Activated T-helper 9 cell treated with anti-CD3 and anti-CD28 coated beads, Interleukin-2, amount 50 U/mL, for 16 hours (primary cell): ENCODE measurements around the gene CPT1B.

Experiments used
- DNase-seq: peaks from one replicate; pipeline ENCODE4 v3.0.0-alpha.2; 2020; ENCODE audit warnings: low read depth

CPT1B gene

DNA sequence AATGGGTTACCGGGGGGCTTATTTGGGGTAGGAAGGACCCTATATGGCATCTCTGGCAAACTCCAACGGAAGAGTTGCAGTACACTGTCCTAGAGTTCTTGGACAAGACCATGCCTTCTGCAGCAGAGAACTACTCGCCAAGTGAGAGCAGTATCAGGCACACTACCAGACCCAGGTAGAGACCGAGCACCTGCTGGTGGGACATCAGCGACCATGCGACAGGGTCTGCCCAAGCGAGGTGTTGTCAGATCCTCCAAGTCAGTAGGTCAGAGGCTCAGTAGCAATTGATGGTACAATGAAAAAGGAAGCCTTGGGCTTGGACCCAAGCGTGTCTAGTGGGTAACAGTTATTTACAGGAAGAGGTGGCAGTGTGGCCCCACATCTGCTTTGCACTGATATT lies 7.6 kb upstream of the CPT1B start:
- DNase-seq: no peak

DNA sequence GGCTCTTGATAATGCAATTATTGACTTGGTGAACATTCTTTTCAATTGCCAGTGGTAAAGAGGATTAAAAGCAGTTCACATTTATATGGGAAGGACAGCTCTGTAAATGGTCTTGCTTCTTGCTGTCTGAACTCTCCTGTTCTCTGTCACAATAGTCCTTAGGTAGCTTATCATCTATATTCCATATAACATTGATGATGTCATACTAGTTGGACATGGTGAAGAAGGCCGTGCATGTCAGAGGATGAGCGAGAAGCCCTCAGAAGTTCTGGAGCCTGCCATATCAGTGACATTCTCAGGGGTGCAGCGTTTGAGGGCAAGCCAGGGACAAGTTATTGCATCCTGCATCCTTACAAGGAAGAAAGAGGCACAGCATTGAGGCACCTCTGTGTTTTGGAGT lies 7.0 kb upstream of the CPT1B start:
- no peak for DNase-seq

DNA sequence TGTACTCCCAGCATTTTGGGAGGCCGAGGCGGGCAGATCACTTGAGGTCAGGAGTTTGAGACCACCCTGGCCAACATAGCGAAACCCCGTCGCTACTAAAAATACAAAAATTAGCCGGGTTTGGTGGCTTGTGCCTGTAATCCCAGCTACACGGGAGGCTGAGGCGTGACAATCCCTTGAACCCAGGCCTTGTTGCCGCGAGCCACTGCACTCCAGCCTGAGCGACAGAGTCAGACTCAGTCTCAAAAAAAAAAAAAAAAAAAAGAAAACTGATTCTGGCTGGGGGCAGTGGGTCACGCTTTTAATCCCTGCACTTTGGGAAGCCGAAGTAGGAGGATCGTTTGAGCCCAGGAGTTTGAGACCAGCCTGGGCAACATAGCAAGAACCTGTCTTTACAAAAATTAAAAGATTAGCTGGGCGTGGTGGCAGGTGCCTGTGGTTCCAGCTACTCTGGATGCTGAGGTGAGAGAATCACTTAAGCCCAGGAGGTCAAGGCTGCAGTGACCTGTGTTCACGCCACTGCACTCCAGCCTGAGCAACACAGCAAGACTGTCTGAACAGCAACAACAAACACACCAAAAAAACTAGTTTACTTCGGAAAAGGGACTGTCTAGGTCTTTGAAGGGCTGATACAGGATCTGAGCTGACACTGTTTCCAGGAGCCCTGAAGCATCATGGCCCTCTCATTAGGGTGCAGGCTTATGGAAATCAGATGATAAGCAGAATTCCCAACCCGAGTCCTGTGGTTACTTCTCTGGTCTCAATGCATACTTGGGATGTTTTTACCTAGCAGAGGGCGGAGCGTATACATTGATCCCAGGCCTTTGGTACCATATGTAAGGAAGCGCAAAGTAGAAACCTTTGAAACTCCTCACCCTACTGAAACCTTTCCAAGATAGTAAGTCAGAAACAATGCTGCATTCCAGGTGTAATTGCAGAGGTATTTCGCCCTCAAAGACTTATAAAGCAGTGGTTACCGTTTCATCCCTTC lies 6.2 kb upstream of the CPT1B start:
- no peak for DNase-seq

DNA sequence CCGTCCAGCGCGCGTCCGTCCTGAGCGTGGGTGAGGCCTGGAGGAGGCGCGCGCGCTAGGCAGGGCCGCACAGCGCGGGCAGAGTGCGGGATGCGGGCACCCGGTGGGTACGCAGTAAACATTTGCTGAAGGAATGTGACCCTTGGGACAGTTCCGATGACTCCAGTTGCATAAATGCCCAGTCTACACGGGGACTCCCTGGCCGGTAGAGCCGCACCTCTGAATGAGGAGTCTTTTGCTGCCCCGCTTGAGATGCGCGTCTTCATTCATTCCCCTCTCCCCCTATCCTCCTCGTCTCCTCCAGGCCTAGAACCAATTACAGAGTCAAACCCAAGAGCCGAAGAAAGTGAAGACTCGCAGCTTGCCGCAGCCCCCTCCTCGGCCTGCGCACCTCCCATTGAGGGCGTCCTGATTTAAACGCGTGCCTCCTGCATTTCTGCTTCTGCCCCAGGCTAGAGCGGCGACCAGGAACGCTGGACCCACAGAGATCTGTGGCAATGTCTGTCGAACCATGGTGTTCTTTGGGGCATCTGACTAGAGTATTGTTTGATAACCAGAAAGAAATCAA lies 5.2 kb upstream of the CPT1B start:
- no peak for DNase-seq

DNA sequence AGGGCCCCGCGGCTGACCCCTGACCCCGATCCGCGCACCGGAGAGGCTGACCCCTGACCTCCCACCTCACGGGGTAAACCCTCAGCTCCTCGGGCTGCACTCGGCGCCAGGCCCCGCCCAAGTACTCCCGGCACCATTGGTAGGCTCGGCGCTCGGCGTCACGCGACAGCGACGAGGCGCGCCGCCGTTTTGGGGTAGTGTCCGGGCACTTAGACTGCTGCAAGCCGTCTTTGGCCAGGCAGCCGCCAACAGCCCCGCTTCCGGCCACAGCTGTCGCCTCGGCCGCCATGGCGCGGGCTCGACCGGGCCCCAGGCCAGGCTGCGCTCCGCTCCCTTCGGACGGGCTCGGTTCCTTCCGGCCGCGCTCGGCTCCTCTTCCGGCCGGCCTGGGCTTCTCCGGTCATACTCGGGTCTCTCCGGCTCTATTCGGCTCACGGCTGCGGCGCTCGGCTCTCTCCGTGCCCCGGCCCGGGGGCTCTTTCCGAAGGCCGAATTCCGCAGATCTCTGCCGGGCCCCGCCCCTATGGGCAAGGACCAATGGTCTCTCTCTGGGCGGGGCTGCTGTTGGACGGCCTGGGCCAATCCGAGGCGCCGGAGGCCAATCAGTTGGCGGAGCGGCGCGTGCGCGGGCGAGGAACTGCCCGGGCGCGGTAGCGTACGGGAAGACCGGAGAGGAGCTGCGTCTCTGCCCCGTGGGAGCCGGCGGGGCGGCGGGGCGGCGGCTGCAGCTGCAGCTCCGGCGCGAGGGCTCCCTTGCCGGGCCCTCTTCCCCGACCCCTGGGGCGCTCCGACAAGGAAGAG lies 4.5 kb upstream of the CPT1B start, which contains the start of gene CHKB:
TSS of gene CHKB (minus strand) at position 357 of the 801 bp plus-strand sequence. CDS start at position 289, 68 bp downstream.
- DNase-seq: peak; percentile 98

DNA sequence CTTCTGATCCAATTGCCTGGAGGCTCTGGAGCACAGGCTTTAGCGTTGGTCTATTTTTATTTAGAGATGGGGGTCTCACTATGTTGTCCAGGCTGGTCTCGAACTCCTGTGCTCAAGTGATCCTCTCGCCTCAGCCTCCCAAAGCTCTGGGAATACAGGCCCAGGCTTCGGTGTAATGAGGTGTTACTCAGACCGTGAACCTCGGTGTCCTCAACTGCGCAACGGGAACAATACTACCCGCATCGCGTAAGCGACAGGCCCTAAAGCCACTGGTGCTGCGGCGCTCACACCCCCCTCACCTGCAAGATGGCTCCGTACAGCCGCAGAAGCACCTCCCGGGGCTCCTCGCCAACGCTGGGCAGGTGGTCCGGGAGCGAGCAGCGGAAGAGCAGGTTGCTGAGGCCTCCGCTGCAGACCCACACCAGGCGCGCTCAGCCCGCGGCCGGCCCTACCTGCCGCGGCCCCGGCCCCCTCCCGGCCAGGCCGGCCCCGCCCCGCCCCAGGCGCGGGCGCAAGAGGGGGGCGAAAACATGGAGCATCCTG lies 3.8 kb upstream of the CPT1B start:
- DNase-seq: no peak

DNA sequence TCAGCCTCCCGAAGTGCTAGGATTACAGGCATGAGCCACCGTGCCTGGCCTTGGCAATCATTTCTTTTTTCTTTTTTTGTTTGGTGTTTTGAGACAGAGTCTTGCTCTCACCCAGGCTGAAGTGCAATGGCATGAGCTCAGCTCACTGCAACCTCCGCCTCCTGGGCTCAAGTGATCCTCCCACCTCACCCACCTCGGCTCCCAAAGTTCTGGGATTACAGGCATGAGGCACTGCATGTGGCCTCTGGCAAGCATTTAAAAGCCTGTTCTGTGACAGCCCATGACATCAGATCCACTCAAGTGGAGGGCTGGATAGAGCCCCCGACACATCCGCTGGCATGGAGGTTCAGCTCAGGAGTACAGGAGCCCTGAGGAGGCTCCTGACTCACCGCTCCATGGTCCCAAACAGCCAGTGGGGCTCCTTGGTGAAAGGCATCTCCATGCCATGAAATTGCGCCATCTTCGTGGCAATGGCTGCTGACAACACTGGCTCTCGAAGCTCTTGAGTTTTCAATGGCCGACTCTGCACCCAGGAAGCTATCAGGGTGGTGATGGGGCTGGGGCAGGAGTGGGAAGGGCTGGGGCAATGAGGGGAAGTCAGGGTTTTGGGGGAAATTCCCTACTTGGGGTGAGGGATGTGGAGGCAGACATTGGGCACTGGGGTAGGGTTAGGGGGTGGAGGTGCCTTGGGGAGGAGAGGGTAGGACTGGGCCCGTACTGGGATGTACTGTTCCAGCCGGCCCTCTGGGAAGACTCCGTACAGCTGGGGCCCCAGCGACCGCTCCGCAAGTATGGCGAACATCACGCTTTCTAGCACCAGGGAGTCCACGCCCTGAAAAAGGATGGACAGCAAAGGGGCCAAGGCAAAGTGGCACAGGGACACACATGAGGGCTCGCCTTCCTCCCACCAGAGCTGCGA lies 3.1 kb upstream of the CPT1B start:
- DNase-seq: no peak

DNA sequence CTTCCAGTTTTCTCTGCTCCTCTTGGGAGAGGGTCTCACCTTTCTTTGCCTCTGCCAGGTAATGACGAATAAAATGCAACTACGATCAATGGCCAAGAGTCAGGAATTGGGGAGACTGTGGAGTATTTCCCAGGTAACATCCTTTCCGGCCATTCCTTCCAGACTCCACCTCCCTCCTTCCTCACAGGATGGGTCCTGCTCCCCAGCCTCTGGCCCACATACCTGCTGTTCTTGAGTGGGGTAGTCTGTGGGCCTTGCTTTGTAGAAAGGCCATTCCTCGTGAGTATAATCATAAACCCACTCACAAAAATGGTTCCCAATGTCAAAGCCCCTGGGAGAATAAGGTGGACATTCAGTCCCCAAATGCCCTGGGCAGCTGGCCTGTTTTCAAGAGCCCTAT lies 1.5 kb upstream of the CPT1B start:
- DNase-seq: no peak

DNA sequence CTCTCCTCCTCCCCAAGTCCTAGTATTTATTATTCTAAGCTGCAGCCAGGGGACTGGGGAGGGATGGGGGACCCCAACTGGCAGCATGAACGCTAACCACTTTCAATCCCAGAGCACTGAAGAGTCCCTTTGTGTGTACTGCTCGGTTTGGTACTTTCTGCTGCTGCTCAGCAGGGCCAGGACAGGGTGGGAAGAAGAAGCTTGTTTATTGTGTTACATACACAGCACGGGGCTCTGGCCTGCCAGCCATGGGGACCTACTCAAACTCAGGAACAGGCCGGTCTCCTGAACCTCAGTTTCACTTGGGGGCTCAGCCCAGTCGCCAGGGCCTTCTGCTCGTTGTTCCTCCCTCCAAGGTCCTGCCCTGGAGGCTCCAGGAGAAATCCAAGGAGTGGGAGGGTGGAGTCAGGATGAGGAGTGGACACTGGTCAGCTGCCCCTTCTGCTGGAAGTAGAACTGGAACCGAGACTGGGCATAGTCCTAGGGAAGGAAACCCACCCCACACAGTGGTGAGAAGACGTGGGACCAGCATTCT lies 616 bp upstream of the CPT1B start:
- no peak for DNase-seq

DNA sequence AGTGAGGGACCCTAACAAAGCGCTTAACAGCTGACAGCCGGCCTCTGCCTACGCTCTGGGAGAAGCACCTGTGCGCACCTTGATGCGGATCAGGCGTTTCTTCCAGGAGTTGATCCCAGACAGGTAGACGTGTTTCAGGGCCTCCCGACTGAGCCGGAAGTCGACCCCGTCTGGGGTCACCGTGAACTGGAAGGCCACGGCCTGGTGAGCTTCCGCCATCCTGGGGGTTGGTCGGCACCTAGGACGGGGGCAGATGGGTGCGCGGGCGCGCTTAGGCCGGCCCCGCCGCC lies 585 bp downstream of the CPT1B start:
- DNase-seq: no peak

DNA sequence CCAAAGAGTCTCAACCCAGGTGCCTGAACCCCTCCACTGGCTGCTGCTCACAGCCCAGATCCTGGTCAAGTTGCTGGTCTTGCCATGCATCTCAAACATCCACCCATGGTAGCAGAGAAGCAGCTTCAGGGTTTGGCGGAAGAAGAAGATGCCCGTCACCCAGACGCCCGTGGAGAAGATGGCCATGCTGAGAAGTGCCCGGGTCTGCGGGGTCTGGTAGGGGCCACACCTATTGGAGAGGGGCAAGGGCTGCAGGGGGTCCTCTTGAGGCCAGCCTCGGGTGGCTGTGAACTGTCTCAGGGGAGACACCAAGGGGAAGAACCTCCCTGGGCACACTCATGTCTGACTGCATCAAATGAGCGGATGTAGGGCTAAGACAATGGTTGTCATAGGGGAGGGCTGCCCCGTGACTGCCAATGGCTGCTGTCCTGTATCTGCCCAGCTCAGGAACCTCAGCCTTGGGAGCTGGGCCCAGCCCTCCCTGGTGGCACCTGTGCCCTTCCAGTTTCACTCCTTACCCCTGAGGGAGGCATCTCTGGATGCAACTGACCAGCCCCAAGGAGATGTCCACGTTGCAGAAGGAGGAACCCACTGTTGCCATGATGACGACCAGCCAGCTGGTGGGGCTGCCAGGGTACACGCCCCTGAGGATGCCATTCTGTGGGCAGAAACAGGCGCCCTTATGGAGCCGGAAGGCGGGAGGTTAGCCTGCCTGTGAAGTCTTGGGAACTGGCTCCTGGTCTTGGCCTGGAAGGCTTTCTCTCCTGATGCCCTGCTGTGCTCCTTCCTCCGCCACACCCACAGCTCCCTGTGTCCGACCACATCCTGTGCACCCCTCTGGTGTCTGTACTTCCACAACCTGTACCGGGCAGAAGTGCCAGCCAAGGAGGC lies 1.2 kb downstream of the CPT1B start:
- no peak for DNase-seq

DNA sequence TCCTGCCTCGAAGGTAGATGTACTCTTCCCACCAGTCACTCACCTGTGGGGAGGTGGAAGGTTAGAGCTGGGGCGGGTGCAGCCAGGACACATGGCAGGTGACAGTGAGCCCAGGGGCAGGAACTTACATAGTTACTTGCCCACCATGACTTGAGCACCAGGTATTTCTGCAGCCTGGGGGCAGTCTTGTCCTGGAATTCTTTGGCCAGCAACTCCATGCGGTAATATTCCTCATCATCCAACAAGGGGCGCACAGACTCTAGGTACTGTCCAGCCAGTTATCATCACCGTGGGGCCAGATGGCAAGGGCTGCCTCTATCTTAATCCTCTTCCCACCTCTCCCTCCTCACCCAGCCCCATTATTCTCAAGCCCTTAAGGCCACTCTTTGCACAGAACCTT lies 2.2 kb downstream of the CPT1B start:
- no peak for DNase-seq

DNA sequence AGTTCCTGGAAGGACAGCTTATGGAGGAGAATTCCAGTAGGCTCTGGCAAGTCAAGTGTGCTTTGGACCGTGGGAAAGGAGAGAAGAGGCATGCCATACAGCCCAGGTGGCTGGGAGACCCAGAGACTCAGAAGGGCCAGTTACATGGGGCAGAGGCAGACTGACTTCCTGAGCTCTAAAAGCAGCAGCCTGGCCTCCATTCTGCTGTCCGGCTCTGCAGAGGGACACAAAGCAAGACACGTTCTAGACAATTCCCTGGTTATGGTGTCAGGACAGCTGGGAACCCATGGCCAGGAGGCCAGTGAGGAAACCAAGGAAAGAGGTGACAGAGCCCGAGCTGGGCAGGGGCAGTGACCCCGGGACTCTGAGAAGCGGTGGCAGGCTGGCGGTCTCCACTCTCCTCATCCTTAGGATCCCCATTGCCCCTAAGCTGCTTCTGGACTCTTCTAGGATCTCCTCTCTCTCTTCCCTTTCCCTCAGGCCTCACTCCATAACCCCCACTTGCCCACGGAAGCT lies 2.7 kb downstream of the CPT1B start:
- no peak for DNase-seq

DNA sequence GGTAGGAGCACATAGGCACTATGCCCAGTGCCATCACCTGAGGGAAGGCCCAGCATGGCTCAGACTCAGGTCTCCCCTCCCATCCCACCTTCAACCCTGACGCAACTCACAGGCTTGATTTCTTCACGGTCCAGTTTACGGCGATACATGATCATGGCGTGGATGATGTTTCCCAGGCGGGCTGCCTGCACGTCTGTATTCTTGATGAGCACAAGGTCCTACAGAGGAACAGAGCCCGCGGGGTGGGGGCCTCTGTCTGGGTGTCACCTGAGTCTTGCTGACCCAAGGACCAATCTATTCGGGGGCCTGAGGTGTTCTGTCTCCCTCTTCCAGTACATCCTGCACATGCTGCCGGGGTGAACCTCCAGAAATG lies 3.9 kb downstream of the CPT1B start:
- no peak for DNase-seq

DNA sequence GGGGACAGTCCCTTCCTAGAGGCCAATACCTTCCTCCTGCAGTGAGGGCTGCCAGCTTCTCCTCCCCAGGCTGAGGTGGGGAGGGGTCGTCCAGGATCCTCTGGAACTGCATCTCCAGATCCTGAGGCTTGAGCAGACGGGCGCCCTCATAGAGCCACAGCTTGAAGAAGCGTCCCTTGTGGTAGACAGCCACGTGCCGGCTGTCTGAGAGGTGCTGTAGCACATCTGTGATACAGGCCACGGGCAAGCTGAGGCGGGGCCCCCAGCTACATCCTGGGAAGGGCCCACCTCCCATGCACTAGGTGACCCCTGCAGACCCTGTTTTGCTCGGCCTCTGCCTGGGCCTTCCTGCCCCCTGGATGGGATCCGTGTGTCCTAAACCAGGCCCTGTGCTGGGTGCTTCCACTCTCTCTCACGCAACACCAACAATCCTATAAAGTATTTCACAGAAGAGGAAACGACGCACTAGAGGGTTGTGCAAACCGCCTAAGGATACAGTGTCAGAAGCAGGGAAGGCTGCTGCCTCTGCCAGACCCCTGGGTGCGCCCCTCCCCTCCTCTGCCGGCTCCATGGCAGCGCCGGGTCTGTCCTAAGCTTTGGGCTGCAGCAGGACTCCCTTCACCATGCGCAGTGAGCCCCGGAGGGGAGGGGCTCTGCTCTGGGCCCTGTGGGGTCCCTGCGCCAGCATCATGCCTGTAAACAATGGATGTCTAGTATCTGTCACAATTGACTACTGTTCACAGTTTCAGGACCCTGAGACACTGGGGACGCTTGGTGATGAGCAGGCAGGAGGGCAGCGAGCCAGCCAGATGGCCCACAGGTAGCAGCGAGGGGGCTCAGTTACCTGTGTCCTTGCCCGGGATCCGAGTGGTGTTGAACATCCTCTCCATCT lies 4.5 kb downstream of the CPT1B start:
- DNase-seq: no peak

DNA sequence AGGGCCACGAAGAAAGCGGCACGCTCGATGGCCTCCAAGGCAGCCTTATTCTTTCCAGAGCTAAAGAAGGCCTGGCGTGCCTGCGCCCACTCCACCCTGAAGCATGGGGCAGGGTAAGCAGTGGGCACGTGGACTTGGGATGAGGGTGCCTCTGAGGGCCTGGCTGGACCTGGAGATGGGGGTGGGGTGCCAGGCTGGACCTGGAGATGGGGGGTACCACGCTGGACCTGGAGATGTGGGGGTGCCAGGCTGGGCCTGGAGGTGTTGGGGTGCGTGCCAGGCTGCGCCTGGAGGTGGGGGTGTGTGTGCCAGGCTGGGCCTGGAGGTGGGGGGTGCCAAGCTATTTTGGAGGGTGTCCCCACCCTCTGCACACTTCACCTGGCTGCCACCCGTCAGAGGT lies 5.3 kb downstream of the CPT1B start:
- no peak for DNase-seq

DNA sequence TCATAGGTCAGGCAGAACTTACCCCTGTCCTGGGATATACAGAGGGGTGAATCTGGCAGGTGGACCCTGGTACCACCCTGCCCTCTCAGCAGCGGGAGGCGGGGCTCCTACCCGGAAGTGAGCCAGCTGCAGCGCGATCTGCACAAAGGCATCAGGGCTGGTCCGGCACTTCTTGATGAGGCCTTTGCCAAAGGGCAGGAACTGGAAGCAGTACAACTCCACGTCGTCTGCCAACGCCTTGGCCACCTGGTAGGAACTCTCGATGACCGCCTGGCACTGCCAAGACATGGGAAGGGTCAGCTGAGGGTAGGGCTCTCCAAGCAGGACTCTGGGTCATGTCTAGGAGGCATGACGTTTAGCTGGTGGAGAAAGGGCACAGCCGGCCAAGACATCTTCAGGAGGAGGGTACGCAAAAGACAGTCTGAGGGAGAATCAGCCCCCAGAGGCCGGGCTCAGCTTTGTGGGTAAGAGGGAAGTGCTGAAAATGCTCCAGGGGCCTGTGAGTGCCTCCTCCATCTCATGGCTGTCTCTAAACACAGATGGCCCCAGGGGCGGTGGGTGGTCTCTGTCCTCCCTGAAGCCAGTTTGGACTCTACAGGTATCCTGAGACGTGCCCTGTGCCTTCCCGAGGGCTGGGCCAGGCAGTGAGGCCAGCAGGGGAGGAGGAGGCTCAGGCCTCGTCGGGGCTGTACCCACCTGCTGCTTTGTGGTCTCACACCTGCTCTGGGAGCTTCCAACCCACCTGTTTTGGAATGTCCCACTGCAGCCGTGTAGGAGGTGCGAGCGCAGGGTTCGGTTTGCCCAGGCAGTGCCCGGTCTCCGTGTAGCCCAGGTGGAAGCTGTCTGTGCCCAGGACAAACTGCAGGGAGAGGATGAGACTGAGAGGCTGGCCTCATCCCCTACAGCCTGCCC lies 6.7 kb downstream of the CPT1B start:
- DNase-seq: no peak

DNA sequence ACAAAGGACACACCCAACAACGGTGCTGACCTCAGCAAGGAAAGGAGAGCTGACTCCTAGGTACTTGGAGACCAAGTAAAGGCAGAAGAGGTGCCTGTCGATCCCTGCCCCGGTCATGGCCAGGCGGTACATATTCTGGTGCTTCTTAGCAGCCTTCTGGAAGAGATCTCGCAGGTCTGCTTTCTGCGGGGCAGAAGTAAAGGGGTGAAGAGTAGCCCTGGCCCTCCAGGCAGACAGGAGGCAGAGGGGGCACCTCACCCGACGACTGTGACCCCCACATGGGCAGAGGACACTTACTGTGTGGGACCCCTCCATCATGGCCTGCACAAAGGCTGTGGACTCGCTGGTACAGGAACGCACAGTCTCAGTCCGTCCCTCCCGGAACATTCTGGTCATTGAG lies 7.4 kb downstream of the CPT1B start:
- no peak for DNase-seq
